Liver (tissue), 9 donors: ENCODE results near the gene ERGIC1. TPM values are rescaled to one million over a fixed set of nuclear protein-coding genes. Genes with fewer than 3 reads are reported as not detected.

Experiments used
- DNase-seq: peaks from one replicate; pipeline ENCODE4 v3.0.0-alpha.2; 2017; ENCODE audit warnings: low spot score
- H3K27ac ChIP-seq, 2 donors: one replicate each; pipeline ENCODE4 v1.7.0; 2013; ENCODE audit warnings: inconsistent platforms in 2 of 2, low read length in 2 of 2, control low read depth in 1 of 2, low read depth in 1 of 2, mild to moderate bottlenecking in 1 of 2
- H3K27me3 ChIP-seq, 4 donors: one replicate each; pipeline versions ENCODE4 v1.6.1 to v1.7.0; 2013; ENCODE audit warnings: low read length in 3 of 4, inconsistent platforms in 1 of 4, mild to moderate bottlenecking in 1 of 4, moderate library complexity in 1 of 4; ENCODE audit not compliant: control insufficient read depth in 4 of 4, insufficient read depth in 4 of 4
- H3K36me3 ChIP-seq, 4 donors: one replicate each; pipeline versions ENCODE4 v1.6.1 to v1.7.0; 2013; ENCODE audit warnings: low read length in 3 of 4, mild to moderate bottlenecking in 3 of 4, low read depth in 1 of 4, moderate library complexity in 1 of 4; ENCODE audit not compliant: control insufficient read depth in 4 of 4, insufficient read depth in 3 of 4
- H3K4me1 ChIP-seq, 4 donors: one replicate each; pipeline versions ENCODE4 v1.6.1 to v1.7.0; 2013; ENCODE audit warnings: low read length in 3 of 4, mild to moderate bottlenecking in 3 of 4, moderate library complexity in 1 of 4; ENCODE audit not compliant: control insufficient read depth in 4 of 4, insufficient read depth in 4 of 4
- H3K4me3 ChIP-seq, 3 donors: one replicate each; pipeline versions ENCODE4 v1.6.1 to v1.7.0; 2013; ENCODE audit warnings: low read length in 3 of 3, control low read depth in 1 of 3, low read depth in 1 of 3, mild to moderate bottlenecking in 1 of 3
- H3K9ac ChIP-seq, 2 donors: one replicate each; pipeline ENCODE4 v1.7.0; 2013; ENCODE audit warnings: low read length in 2 of 2, mild to moderate bottlenecking in 2 of 2, moderate library complexity in 2 of 2, control low read depth in 1 of 2, low read depth in 1 of 2
- H3K9me3 ChIP-seq, 4 donors: one replicate each; pipeline versions ENCODE4 v1.6.1 to v1.7.0; 2013; ENCODE audit warnings: low read length in 3 of 4; ENCODE audit not compliant: control insufficient read depth in 4 of 4
- EGR1 ChIP-seq, 2 donors: IDR thresholded peaks; 2 replicates each; pipeline ENCODE4 v1.6.1; 2016 to 2018; ENCODE audit warnings: antibody characterized with exemption in 2 of 2, low read depth in 2 of 2
- FOXA1 ChIP-seq: IDR thresholded peaks from 2 replicates; pipeline ENCODE4 v1.6.1; 2016; ENCODE audit warnings: antibody characterized with exemption
- FOXA2 ChIP-seq: IDR thresholded peaks from 2 replicates; pipeline ENCODE4 v1.6.1; 2016; ENCODE audit warnings: antibody characterized with exemption
- GABPA ChIP-seq, 2 donors: IDR thresholded peaks in 1 of 2; conservative IDR thresholded peaks in 1 of 2; 2 replicates each; pipeline ENCODE4 v1.6.1; 2016; ENCODE audit warnings: antibody characterized with exemption in 2 of 2, mild to moderate bottlenecking in 1 of 2, moderate library complexity in 1 of 2
- HNF4A ChIP-seq, 2 donors: conservative IDR thresholded peaks; 2 replicates each; pipeline ENCODE4 v1.6.1; 2016; ENCODE audit warnings: antibody characterized with exemption in 2 of 2, mild to moderate bottlenecking in 2 of 2
- HNF4G ChIP-seq: IDR thresholded peaks from 2 replicates; pipeline ENCODE4 v1.6.1; 2016; ENCODE audit warnings: antibody characterized with exemption
- JUND ChIP-seq, 2 donors: IDR thresholded peaks; 2 replicates each; pipeline ENCODE4 v1.6.1; 2016; ENCODE audit warnings: antibody characterized with exemption in 2 of 2
- NR2F2 ChIP-seq: IDR thresholded peaks from 2 replicates; pipeline ENCODE4 v1.6.1; 2016; ENCODE audit warnings: antibody characterized with exemption
- RAD21 ChIP-seq, 2 donors: IDR thresholded peaks; 2 replicates each; pipeline ENCODE4 v1.6.1; 2016; ENCODE audit warnings: antibody characterized with exemption in 2 of 2, mild to moderate bottlenecking in 2 of 2
- REST ChIP-seq: IDR thresholded peaks from 2 replicates; pipeline ENCODE4 v1.6.1; 2016; ENCODE audit warnings: antibody characterized with exemption, mild to moderate bottlenecking
- RXRA ChIP-seq, 2 donors: IDR thresholded peaks; 2 replicates each; pipeline ENCODE4 v1.6.1; 2017 to 2018; ENCODE audit warnings: antibody characterized with exemption in 2 of 2, mild to moderate bottlenecking in 1 of 2
- SP1 ChIP-seq: IDR thresholded peaks from 2 replicates; pipeline ENCODE4 v1.6.1; 2018; ENCODE audit warnings: antibody characterized with exemption, mild to moderate bottlenecking
- TAF1 ChIP-seq: conservative IDR thresholded peaks from 2 replicates; pipeline ENCODE4 v1.6.1; 2016; ENCODE audit warnings: antibody characterized with exemption, mild to moderate bottlenecking
- YY1 ChIP-seq: IDR thresholded peaks from 2 replicates; pipeline ENCODE4 v1.6.1; 2016; ENCODE audit warnings: antibody characterized with exemption, mild to moderate bottlenecking
- ZBTB33 ChIP-seq: IDR thresholded peaks from 2 replicates; pipeline ENCODE4 v1.6.1; 2016; ENCODE audit warnings: antibody characterized with exemption
- WGBS: extraction: QIAGEN DNeasy Blood & Tissue Kit; methylation state at CpG from one replicate; pipeline ENCODE4 v1.1.7; 2013; 5-methylcytosine and 5-hydroxymethylcytosine counted together
- polyA plus RNA-seq, 2 donors: library from polyadenylated mRNA; stranded (reverse) in 1 of 2; unstranded in 1 of 2; fragments of 200-250 nt in 1 of 2; fragments of >200 nt in 1 of 2; fragmentation: Nextera tagmentation in 1 of 2; extraction: Ambion mirVana in 1 of 2; gene quantifications; one replicate each; pipeline versions ENCODE4 v1.2.1 to v1.2.3, GENCODE V29; 2013 to 2015
- total RNA-seq, 2 donors: library from RNA; depleted of rRNA; stranded (reverse); fragments of >200 nt; gene quantifications; one replicate each; pipeline ENCODE4 v1.2.3, GENCODE V29; 2014
- TF ChIP-seq, protein P1 (sequence below): fragments of 150-350 bp; IDR thresholded peaks from 2 replicates; pipeline ENCODE4 v1.5.1; 2017; ENCODE audit warnings: improper control_type of control experiment, low read depth, low read length; ENCODE audit not compliant: missing input control
- TF ChIP-seq, protein P2 (sequence below): IDR thresholded peaks from 2 replicates; pipeline ENCODE4 v1.6.1; 2016; ENCODE audit warnings: antibody characterized with exemption
- TF ChIP-seq, protein P3 (sequence below): IDR thresholded peaks from 2 replicates; pipeline ENCODE4 v1.6.1; 2016; ENCODE audit warnings: antibody characterized with exemption
- donor health status: healthy.
- donor health status: healthy.
- donor health status: healthy.
- donor health status: healthy.
- donor health status: healthy.

Gene ERGIC1
- total and polyA plus RNA-seq, 4 donors = 45.4 to 155 (median 101) TPM

- DNase-seq = no peak
- peak in 1 of 2 donors; percentile 16 for TF ChIP-seq EGR1 (IDR thresholded peaks at IDR 0.05; ENCODE audit: low read depth in 2 of 2)
- no peak for TF ChIP-seq GABPA (IDR thresholded peaks at IDR 0.05 in 1 of 2, conservative IDR thresholded peaks at IDR 0.05 in 1 of 2)
- H3K27ac ChIP-seq = peak overlapping the region; percentile 87 to 96
- H3K9ac ChIP-seq = peak overlapping the region; percentile 32 to 48
- 46% methylated on average over 4 of the region's 4 CpGs for WGBS
- H3K36me3 ChIP-seq = no peaks in the 10 kb centered on the region
- H3K9me3 ChIP-seq = no peaks in the 10 kb centered on the region
- H3K4me1 ChIP-seq = peaks cover 26 to 61% (median 44%) of the 10 kb centered on the region in 4 donors
- H3K4me3 ChIP-seq = no peak overlapping the region
- H3K27me3 ChIP-seq = no peaks in the 10 kb centered on the region
These were observed 70.2 kb downstream of the ERGIC1 start for GRCh38 chr5:172904312-172904642.

DNA sequence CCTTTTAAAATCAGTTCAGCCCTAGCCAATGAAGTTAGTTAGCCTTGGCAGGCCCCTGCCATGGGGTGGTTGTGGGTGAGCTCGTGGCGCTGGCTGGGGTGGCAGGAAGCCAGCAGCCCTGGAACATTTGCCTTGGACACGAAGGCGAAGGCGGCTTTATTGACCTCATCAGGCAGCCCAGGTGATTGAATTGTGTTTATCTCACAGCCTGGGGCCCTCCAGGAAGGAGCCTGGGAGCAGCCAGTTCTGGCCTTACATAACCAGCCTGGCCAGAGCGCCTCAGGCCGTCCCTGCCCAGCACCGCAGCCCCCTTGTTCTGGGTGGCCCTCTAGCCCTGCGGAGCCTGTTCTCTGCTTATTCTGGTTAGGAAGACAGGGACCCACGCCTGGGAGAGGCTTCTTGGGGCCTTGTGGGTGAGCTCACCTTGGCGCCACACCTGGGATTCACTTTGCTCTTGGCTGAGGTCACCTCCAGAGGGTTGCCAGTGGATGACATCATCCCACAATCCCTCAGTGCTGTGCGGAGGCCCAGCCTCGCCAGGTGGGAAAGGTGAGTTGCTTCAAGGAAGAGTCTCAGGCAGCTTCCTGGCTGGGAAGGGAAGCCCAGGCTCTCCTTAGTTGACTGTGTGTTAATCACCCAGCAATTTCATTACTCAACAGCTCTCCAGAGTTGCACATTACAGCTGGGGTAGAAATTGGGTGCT is 70.7 kb downstream of the ERGIC1 start:
- Histone ChIP-seq H3K9me3 (no peaks in the 10 kb centered on the region), H3K4me3 (no peak overlapping the region), H3K27me3 (no peaks in the 10 kb centered on the region), H3K4me1 (peaks cover 25 to 56% (median 41%) of the 10 kb centered on the region in 4 donors), H3K9ac (peak overlapping the region; percentile 48 to 57), H3K27ac (peak overlapping the region; percentile 87 to 96), H3K36me3 (peaks cover 0 to 3% (median 0%) of the 10 kb centered on the region in 4 donors)
- WGBS = 25% methylated on average over 13 of the region's 13 CpGs
- TF ChIP-seq REST (peak; percentile 49), HNF4G (no peak), FOXA1 (no peak), SP1 (peak; percentile 90), YY1 (peak; percentile 64), JUND (IDR thresholded peaks at IDR 0.05) (peak; percentile 70 to 93), RAD21 (IDR thresholded peaks at IDR 0.05) (peak; percentile 65 to 66), RXRA (IDR thresholded peaks at IDR 0.05) (peak; percentile 92 to 97), HNF4A (conservative IDR thresholded peaks at IDR 0.05) (peak; percentile 66 to 89), FOXA2 (peak; percentile 84), EGR1 (IDR thresholded peaks at IDR 0.05; ENCODE audit: low read depth in 2 of 2) (peak; percentile 5 to 82), GABPA (IDR thresholded peaks at IDR 0.05 in 1 of 2, conservative IDR thresholded peaks at IDR 0.05 in 1 of 2) (peak in 1 of 2 donors; percentile 44), TAF1 (no peak), ZBTB33 (peak; percentile 92), NR2F2 (peak; percentile 75)
- TF ChIP-seq, protein P1, sequence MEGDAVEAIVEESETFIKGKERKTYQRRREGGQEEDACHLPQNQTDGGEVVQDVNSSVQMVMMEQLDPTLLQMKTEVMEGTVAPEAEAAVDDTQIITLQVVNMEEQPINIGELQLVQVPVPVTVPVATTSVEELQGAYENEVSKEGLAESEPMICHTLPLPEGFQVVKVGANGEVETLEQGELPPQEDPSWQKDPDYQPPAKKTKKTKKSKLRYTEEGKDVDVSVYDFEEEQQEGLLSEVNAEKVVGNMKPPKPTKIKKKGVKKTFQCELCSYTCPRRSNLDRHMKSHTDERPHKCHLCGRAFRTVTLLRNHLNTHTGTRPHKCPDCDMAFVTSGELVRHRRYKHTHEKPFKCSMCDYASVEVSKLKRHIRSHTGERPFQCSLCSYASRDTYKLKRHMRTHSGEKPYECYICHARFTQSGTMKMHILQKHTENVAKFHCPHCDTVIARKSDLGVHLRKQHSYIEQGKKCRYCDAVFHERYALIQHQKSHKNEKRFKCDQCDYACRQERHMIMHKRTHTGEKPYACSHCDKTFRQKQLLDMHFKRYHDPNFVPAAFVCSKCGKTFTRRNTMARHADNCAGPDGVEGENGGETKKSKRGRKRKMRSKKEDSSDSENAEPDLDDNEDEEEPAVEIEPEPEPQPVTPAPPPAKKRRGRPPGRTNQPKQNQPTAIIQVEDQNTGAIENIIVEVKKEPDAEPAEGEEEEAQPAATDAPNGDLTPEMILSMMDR = no peak
- TF ChIP-seq, protein P2, sequence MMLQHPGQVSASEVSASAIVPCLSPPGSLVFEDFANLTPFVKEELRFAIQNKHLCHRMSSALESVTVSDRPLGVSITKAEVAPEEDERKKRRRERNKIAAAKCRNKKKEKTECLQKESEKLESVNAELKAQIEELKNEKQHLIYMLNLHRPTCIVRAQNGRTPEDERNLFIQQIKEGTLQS = peak; percentile 26
- TF ChIP-seq, protein P3, sequence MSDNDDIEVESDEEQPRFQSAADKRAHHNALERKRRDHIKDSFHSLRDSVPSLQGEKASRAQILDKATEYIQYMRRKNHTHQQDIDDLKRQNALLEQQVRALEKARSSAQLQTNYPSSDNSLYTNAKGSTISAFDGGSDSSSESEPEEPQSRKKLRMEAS = peak; percentile 93
- DNase-seq = no peak
